GM12878 (cell line): Measurements from ENCODE around the gene ESYT3. TPM values are rescaled to one million over a fixed set of nuclear protein-coding genes. Genes with fewer than 3 reads are reported as not detected.

Source experiments
- ATAC-seq: fragments of 200-7000 bp; cut with Tn5 transposase; 3 replicates; pipeline ENCODE4 v1.9.1; 2020; ENCODE audit warnings: mild to moderate bottlenecking, moderate library complexity
- BruUV-seq: library from RNA; stranded (reverse); fragments of 400-500 nt; replicated peaks from 2 replicates; lab custom pipeline; 2021; lab: Mats Ljungman, UMichigan
- CTCF ChIA-PET: fragments of 300-600 bp; sonication (Branson Sonifier 250); formaldehyde crosslinking; extraction: SDS; loops from one replicate; lab custom pipeline; 2021; ENCODE audit warnings: inconsistent platforms; lab: Yijun Ruan, JAX
- POLR2A ChIA-PET: fragments of 350-600 bp; formaldehyde crosslinking; extraction: SDS; loops from one replicate; lab custom pipeline; 2021; ENCODE audit warnings: inconsistent platforms; lab: Charles Lee
- RAD21 ChIA-PET: fragments of 300-600 bp; sonication (Branson Sonifier 250); formaldehyde crosslinking; loops from one replicate; lab custom pipeline; 2023; ENCODE audit warnings: antibody characterized with exemption; ENCODE audit not compliant: unreplicated experiment; lab: Charles Lee
- SMC1A ChIA-PET: fragments of 300-600 bp; sonication (Branson Sonifier 250); formaldehyde crosslinking; loops from one replicate; lab custom pipeline; 2023; ENCODE audit not compliant: unreplicated experiment, uncharacterized antibody; lab: Charles Lee
- DNase-seq: peaks from one replicate; pipeline ENCODE4 v3.0.0-alpha.2; 2011; ENCODE audit warnings: low read depth, low spot score
- FAIRE-seq: peaks from 3 replicates; lab custom pipeline; 2011; peaks lifted over from hg19 to GRCh38; lab: Jason Lieb, UNC
- H2AFZ ChIP-seq: 2 replicates; pipeline ENCODE4 v1.6.0; 2011; ENCODE audit warnings: low read depth, low read length, control low read depth; ENCODE audit not compliant: control insufficient read depth
- H3K27ac ChIP-seq: 2 replicates; pipeline ENCODE4 v1.5.1; 2011; ENCODE audit warnings: control low read depth; ENCODE audit not compliant: control insufficient read depth, insufficient read depth
- H3K27me3 ChIP-seq, 2 experiments: replicated peaks in 1 of 2; 2 replicates each; pipeline versions ENCODE4 v1.6.0 to v1.6.1; 2011; ENCODE audit warnings: low read length in 1 of 2; ENCODE audit not compliant: control insufficient read depth in 2 of 2, insufficient read depth in 2 of 2
- H3K36me3 ChIP-seq, 2 experiments: 2 replicates each; pipeline ENCODE4 v1.5.1; 2011; ENCODE audit warnings: low read length in 1 of 2; ENCODE audit not compliant: control insufficient read depth in 2 of 2, insufficient read depth in 2 of 2
- H3K4me1 ChIP-seq: 2 replicates; pipeline ENCODE4 v1.6.1; 2011; ENCODE audit warnings: mild to moderate bottlenecking, low read length, moderate library complexity, mixed read lengths; ENCODE audit not compliant: control insufficient read depth, insufficient read depth
- H3K4me2 ChIP-seq: 2 replicates; pipeline ENCODE4 v1.6.0; 2011; ENCODE audit warnings: control low read depth; ENCODE audit not compliant: control insufficient read depth, insufficient read depth
- H3K4me3 ChIP-seq: fragments of 200-600 bp; sonication (generic); 2 replicates; pipeline ENCODE4 v1.5.1; 2016
- H3K79me2 ChIP-seq: 2 replicates; pipeline ENCODE4 v1.6.0; 2011; ENCODE audit warnings: low read length; ENCODE audit not compliant: control insufficient read depth, insufficient read depth
- H3K9ac ChIP-seq: 2 replicates; pipeline ENCODE4 v1.8.0; 2011; ENCODE audit warnings: low read length, control low read depth, mixed read lengths; ENCODE audit not compliant: control insufficient read depth, insufficient read depth
- H3K9me3 ChIP-seq: replicated peaks from 3 replicates; pipeline ENCODE4 v1.5.1; 2011; ENCODE audit warnings: mild to moderate bottlenecking, low read length; ENCODE audit not compliant: control insufficient read depth, insufficient read depth
- H4K20me1 ChIP-seq: 2 replicates; pipeline ENCODE4 v1.6.0; 2011; ENCODE audit not compliant: control insufficient read depth, insufficient read depth
- BRCA1 ChIP-seq: IDR thresholded peaks from 2 replicates; pipeline ENCODE4 v1.6.1; 2011; ENCODE audit warnings: low read depth, low read length, improper control_type of control experiment
- HDGF ChIP-seq: fragments of 450-650 bp; IDR thresholded peaks from 2 replicates; pipeline ENCODE4 v1.6.1; 2016; ENCODE audit warnings: antibody characterized with exemption
- IKZF1 ChIP-seq: fragments of 450-650 bp; conservative IDR thresholded peaks from 2 replicates; pipeline ENCODE4 v1.6.1; 2017; ENCODE audit warnings: antibody characterized with exemption, mild to moderate bottlenecking
- KAT2A ChIP-seq: conservative IDR thresholded peaks from 2 replicates; pipeline ENCODE4 v1.6.1; 2011; ENCODE audit warnings: low read depth, low read length; ENCODE audit not compliant: control insufficient read depth
- PAX8 ChIP-seq: fragments of 450-650 bp; IDR thresholded peaks from 2 replicates; pipeline ENCODE4 v1.6.1; 2017; ENCODE audit warnings: mild to moderate bottlenecking, moderate library complexity
- PML ChIP-seq: IDR thresholded peaks from 2 replicates; pipeline ENCODE4 v1.6.1; 2012; ENCODE audit warnings: low read length, inconsistent platforms
- YBX1 ChIP-seq: fragments of 450-650 bp; IDR thresholded peaks from 2 replicates; pipeline ENCODE4 v1.6.1; 2016; ENCODE audit warnings: antibody characterized with exemption
- ZZZ3 ChIP-seq: IDR thresholded peaks from 2 replicates; pipeline ENCODE4 v1.6.1; 2011; ENCODE audit warnings: low read depth; ENCODE audit not compliant: control insufficient read depth, insufficient read length
- WGBS: methylation state at CpG from one replicate; pipeline ENCODE4 v1.1.6; 2016; ENCODE audit warnings: low lambda C conversion rate; ENCODE audit not compliant: insufficient replicate concordance, insufficient coverage; ENCODE audit errors: missing lambda C conversion rate; 5-methylcytosine and 5-hydroxymethylcytosine counted together
- in situ Hi-C: fragments of 300-500 bp; cut with MboI; formaldehyde crosslinking; loops from 9 replicates; pipeline ENCODE4 v1.14.3; 2018; ENCODE audit warnings: mixed read lengths
- intact Hi-C: fragments of 100-400 bp; cut with micrococcal nuclease; formaldehyde crosslinking; loops from one replicate; pipeline ENCODE4 v1.14.2; 2022; ENCODE audit not compliant: unreplicated experiment
- polyA plus RNA-seq, 11 experiments: library from polyadenylated mRNA; depleted of rRNA in 4 of 11; unstranded in 6 of 11; stranded (reverse) in 5 of 11; fragments of >200 nt; fragmentation: Nextera tagmentation in 4 of 11; fragmentation: Illumina TruSeq in 1 of 11; extraction: Ambion mirVana in 4 of 11; extraction: Trizol in 1 of 11; gene quantifications; 1 replicate in 1 of 11; 2 replicates in 10 of 11; pipeline versions ENCODE4 v1.2.1 to v1.2.3, GENCODE V29; 2011 to 2016; ENCODE audit warnings: inconsistent platforms in 2 of 11, missing spikeins in 2 of 11, low read depth in 1 of 11
- total RNA-seq, 4 experiments: library from RNA; depleted of rRNA in 3 of 4; stranded (reverse); fragments of >200 nt in 3 of 4; fragmentation: Illumina TruSeq in 1 of 4; extraction: Trizol in 1 of 4; gene quantifications; 2 replicates each; pipeline versions ENCODE4 v1.2.1 to v1.2.3, GENCODE V29; 2013 to 2021
- TF ChIP-seq, protein P1 (sequence below): fragments of 450-650 bp; IDR thresholded peaks from 2 replicates; pipeline ENCODE4 v1.6.1; 2017; ENCODE audit warnings: borderline replicate concordance
- TF ChIP-seq, protein P2 (sequence below): fragments of 450-650 bp; formaldehyde crosslinking; IDR thresholded peaks from 2 replicates; pipeline ENCODE4 v1.4.0; 2022; ENCODE audit warnings: mild to moderate bottlenecking, moderate library complexity
- TF ChIP-seq, protein P3 (sequence below): IDR thresholded peaks from 2 replicates; pipeline ENCODE4 v1.6.1; 2011; ENCODE audit warnings: mild to moderate bottlenecking, low read depth, low read length, moderate library complexity; ENCODE audit not compliant: insufficient replicate concordance

The ESYT3 gene
- total and polyA plus RNA-seq, 10 of the 15 experiments (the other 5 are each of a cell fraction or from before 2014, with no cell fraction given): not detected

GRCh38 chr3:138400651-138401070 lies 33.8 kb upstream of the ESYT3 start:
- Histone ChIP-seq H3K27ac (no peak overlapping the region), H3K79me2 (no peaks in the 10 kb centered on the region), H3K4me2 (no peak overlapping the region), H3K4me1 (no peaks in the 10 kb centered on the region), H3K9me3 (no peaks in the 10 kb centered on the region), H3K4me3 (no peak overlapping the region), H3K27me3 (no peaks in the 10 kb centered on the region; a peak in 2 of 4 replicates), H3K9ac (no peak overlapping the region), H4K20me1 (no peaks in the 10 kb centered on the region), H3K36me3 (no peaks in the 10 kb centered on the region), H2AFZ (no peak overlapping the region)
- no peak for TF ChIP-seq PAX8
- TF ChIP-seq, protein P1, sequence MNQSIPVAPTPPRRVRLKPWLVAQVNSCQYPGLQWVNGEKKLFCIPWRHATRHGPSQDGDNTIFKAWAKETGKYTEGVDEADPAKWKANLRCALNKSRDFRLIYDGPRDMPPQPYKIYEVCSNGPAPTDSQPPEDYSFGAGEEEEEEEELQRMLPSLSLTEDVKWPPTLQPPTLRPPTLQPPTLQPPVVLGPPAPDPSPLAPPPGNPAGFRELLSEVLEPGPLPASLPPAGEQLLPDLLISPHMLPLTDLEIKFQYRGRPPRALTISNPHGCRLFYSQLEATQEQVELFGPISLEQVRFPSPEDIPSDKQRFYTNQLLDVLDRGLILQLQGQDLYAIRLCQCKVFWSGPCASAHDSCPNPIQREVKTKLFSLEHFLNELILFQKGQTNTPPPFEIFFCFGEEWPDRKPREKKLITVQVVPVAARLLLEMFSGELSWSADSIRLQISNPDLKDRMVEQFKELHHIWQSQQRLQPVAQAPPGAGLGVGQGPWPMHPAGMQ: no peak
- FAIRE-seq (no peak), ATAC-seq (no peak), DNase-seq (no peak)
- in situ Hi-C loops (no loop called here), intact Hi-C loops (no loop called here)
- ChIA-PET SMC1A (no interaction called here), RAD21 (no interaction called here), POLR2A (no interaction called here), CTCF (interaction anchor here (1.3 to 1.7 kb wide), 2 partner anchors 17 to 27 kb away, joined by 3 to 4 read pairs; no protein-coding TSS in a partner anchor)
- BruUV-seq: no TSS peak
- 9% methylated on average over 2 of the region's 2 CpGs for WGBS

GRCh38 chr3:138401834-138402233 lies 32.6 kb upstream of the ESYT3 start:
- H3K9ac ChIP-seq: no peak overlapping the region
- H3K4me2 ChIP-seq: no peak overlapping the region
- no peak overlapping the region for H3K4me3 ChIP-seq
- RAD21 ChIA-PET: no interaction called here
- DNase-seq (no peak), ATAC-seq (no peak), FAIRE-seq (no peak)
- CTCF ChIA-PET: interaction anchor here (1.7 kb wide), 1 partner anchor 16 kb away, joined by 4 read pairs; no protein-coding TSS in a partner anchor
- no peaks in the 10 kb centered on the region for H4K20me1 ChIP-seq
- no peaks in the 10 kb centered on the region for H3K36me3 ChIP-seq
- H3K27ac ChIP-seq: no peak overlapping the region
- BruUV-seq: no TSS peak
- H2AFZ ChIP-seq: no peak overlapping the region
- no peaks in the 10 kb centered on the region; a peak in 2 of 4 replicates for H3K27me3 ChIP-seq
- POLR2A ChIA-PET: no interaction called here
- SMC1A ChIA-PET: no interaction called here
- H3K9me3 ChIP-seq: no peaks in the 10 kb centered on the region; the same call in 2 of the 3 replicates
- intact Hi-C loops: no loop called here
- 20% methylated on average over 7 of the region's 7 CpGs for WGBS
- no peaks in the 10 kb centered on the region for H3K4me1 ChIP-seq
- no peaks in the 10 kb centered on the region for H3K79me2 ChIP-seq
- in situ Hi-C loops: no loop called here
- TF ChIP-seq PML: no peak
- TF ChIP-seq YBX1: no peak
- TF ChIP-seq HDGF: no peak
- TF ChIP-seq KAT2A: no peak
- TF ChIP-seq, protein P2, sequence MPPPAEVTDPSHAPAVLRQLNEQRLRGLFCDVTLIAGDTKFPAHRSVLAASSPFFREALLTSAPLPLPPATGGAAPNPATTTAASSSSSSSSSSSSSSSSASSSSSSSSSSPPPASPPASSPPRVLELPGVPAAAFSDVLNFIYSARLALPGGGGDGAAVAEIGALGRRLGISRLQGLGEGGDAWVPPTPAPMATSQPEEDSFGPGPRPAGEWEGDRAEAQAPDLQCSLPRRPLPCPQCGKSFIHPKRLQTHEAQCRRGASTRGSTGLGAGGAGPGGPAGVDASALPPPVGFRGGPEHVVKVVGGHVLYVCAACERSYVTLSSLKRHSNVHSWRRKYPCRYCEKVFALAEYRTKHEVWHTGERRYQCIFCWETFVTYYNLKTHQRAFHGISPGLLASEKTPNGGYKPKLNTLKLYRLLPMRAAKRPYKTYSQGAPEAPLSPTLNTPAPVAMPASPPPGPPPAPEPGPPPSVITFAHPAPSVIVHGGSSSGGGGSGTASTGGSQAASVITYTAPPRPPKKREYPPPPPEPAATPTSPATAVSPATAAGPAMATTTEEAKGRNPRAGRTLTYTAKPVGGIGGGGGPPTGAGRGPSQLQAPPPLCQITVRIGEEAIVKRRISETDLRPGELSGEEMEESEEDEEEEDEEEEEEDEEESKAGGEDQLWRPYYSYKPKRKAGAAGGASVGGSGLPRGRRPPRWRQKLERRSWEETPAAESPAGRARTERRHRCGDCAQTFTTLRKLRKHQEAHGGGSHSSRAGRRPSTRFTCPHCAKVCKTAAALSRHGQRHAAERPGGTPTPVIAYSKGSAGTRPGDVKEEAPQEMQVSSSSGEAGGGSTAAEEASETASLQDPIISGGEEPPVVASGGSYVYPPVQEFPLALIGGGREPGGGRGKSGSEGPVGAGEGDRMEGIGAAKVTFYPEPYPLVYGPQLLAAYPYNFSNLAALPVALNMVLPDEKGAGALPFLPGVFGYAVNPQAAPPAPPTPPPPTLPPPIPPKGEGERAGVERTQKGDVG (CRISPR knock-in tag): no peak
- TF ChIP-seq IKZF1: no peak
- TF ChIP-seq, protein P3, sequence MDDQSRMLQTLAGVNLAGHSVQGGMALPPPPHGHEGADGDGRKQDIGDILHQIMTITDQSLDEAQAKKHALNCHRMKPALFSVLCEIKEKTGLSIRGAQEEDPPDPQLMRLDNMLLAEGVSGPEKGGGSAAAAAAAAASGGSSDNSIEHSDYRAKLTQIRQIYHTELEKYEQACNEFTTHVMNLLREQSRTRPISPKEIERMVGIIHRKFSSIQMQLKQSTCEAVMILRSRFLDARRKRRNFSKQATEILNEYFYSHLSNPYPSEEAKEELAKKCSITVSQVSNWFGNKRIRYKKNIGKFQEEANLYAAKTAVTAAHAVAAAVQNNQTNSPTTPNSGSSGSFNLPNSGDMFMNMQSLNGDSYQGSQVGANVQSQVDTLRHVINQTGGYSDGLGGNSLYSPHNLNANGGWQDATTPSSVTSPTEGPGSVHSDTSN: no peak
- TF ChIP-seq BRCA1: no peak
- no peak for TF ChIP-seq ZZZ3
